Measurements from ENCODE around the gene RNASEH2B.

Gene RNASEH2B

DNA sequence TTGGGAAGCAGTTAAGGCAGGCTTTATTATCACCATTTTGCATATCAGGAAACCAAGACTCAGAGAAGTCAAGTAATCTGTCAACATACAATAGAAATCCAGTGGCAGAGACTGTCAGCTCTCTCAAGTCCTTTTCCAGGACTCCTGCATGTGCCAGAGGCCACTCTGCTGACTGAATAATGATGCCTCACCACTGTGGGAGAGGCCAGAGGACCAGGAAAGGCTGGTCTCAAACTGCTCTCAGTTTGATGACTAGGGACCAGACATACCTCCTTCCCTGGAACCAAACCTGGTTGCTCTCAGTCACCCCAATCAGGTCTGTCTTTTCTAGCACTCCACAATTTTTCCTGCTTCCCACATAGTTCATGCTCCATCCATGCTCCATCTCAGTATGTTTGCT lies 8.0 kb downstream of the RNASEH2B start:
- TF ChIP-seq, protein P1, sequence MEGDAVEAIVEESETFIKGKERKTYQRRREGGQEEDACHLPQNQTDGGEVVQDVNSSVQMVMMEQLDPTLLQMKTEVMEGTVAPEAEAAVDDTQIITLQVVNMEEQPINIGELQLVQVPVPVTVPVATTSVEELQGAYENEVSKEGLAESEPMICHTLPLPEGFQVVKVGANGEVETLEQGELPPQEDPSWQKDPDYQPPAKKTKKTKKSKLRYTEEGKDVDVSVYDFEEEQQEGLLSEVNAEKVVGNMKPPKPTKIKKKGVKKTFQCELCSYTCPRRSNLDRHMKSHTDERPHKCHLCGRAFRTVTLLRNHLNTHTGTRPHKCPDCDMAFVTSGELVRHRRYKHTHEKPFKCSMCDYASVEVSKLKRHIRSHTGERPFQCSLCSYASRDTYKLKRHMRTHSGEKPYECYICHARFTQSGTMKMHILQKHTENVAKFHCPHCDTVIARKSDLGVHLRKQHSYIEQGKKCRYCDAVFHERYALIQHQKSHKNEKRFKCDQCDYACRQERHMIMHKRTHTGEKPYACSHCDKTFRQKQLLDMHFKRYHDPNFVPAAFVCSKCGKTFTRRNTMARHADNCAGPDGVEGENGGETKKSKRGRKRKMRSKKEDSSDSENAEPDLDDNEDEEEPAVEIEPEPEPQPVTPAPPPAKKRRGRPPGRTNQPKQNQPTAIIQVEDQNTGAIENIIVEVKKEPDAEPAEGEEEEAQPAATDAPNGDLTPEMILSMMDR (IDR thresholded peaks at IDR 0.05; ENCODE audit: control insufficient read depth, insufficient read depth, low read depth, low read length, missing control alignments), result no peak
- no peak for DNase-seq (ENCODE audit: low read depth)
- no peak overlapping the region for H3K4me3 ChIP-seq (ENCODE audit: control insufficient read depth, low read depth, low read length)

DNA sequence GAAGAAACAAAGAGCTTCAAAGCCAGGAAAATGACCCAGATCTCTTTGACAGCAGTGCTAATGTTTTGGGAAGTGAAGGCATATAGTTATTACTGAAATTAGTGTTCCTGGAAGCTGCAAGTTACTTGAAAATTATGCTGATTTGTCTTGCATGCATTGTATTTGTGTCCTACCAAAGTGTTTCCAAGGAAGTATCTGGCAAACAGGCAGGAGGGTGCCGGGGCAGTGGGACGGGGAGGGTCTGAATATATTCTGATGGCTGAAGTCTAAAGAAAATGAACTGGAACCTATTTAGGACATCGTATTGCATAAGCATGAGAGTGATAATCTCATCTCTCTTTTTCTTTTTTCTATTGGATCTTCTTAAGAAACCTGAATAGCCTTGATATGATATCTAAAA lies 9.0 kb downstream of the RNASEH2B start:
- DNase-seq (ENCODE audit: low read depth), result no peak
- TF ChIP-seq, protein P1 (IDR thresholded peaks at IDR 0.05; ENCODE audit: control insufficient read depth, insufficient read depth, low read depth, low read length, missing control alignments), result no peak
- H3K4me3 ChIP-seq (ENCODE audit: control insufficient read depth, low read depth, low read length), result no peak overlapping the region

DNA sequence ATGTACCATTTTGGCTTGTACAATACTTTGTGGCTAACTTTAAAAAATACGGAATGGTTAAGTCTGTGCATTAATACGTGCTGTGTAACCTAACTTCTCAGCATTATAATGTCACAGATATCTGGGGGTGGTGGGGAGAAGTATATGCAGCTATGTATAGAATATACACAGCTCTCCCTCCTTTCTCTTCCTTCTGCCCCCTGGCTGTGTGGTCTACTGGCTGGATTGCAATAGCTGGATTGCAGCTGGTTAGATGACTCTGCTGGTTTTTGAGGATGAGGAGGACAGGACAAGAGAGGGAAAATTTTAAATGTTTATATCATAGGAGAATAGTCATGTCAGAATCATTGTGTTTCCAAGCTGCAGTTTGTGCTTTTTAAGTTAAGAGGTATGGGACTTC lies 9.7 kb downstream of the RNASEH2B start:
- TF ChIP-seq, protein P1 (IDR thresholded peaks at IDR 0.05; ENCODE audit: control insufficient read depth, insufficient read depth, low read depth, low read length, missing control alignments), result no peak
- no peak for DNase-seq (ENCODE audit: low read depth)
- H3K4me3 ChIP-seq (ENCODE audit: control insufficient read depth, low read depth, low read length), result no peak overlapping the region

DNA sequence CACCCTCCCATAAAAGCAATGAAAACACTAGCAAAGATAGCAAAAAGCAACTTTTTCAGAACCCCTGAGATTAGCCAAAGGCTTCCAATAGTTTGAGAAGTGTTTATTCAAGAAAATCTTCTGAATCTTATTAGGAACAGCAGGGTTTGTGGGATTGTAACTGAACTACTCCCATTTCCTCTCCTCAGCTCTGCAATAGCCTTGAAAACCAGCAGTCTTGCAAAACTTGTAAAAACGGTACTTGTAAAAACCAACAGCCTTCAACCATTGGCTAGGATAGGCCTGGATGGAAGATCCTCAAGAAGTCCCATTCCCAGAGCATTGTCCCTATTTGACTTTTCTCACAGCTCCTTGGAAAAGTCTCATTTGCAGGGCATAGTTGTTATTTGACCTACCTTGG lies 12.1 kb downstream of the RNASEH2B start:
- TF ChIP-seq, protein P1 (IDR thresholded peaks at IDR 0.05; ENCODE audit: control insufficient read depth, insufficient read depth, low read depth, low read length, missing control alignments), result no peak
- H3K4me3 ChIP-seq (ENCODE audit: control insufficient read depth, low read depth, low read length), result no peak overlapping the region
- DNase-seq (ENCODE audit: low read depth), result no peak

DNA sequence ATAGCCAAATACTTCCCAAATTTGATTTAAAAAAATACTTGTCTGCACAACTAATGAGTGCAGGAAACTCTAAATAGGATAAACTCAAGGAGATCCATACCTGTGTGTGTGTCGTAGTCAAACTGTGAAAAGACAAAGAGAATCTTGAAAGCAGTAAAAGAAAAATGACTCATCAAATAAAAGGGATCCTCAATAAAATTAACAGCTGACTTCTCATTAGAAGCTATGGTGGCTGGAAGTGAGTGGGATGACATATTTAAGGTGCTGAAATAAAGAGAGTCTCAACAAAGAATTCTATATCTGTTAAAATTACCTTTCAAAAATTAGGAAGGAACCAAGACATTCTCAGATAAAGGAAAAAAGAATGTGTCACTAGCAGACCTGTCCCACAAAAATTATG lies 13.7 kb downstream of the RNASEH2B start:
- H3K4me3 ChIP-seq (ENCODE audit: control insufficient read depth, low read depth, low read length), result no peak overlapping the region
- no peak for DNase-seq (ENCODE audit: low read depth)
- TF ChIP-seq, protein P1 (IDR thresholded peaks at IDR 0.05; ENCODE audit: control insufficient read depth, insufficient read depth, low read depth, low read length, missing control alignments), result no peak

DNA sequence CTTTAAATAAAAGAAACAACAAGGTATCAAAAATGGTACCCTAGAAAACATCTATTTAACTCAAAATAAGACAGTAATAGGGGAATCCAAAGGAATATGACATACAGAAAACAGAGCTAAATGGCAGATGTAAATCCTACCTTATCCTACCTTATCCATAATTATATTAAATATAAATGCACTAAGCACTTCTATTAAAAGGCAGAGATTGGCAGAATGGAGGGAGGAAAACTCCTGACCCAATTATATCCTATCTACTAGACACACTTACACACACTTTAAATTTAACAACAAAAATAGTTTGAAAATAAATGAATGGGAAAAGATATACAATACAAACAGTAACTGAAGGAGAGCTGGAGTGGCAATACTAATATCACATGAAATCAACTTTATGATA lies 14.4 kb downstream of the RNASEH2B start:
- H3K4me3 ChIP-seq (ENCODE audit: control insufficient read depth, low read depth, low read length), result no peak overlapping the region
- TF ChIP-seq, protein P1 (IDR thresholded peaks at IDR 0.05; ENCODE audit: control insufficient read depth, insufficient read depth, low read depth, low read length, missing control alignments), result no peak
- DNase-seq (ENCODE audit: low read depth), result no peak

DNA sequence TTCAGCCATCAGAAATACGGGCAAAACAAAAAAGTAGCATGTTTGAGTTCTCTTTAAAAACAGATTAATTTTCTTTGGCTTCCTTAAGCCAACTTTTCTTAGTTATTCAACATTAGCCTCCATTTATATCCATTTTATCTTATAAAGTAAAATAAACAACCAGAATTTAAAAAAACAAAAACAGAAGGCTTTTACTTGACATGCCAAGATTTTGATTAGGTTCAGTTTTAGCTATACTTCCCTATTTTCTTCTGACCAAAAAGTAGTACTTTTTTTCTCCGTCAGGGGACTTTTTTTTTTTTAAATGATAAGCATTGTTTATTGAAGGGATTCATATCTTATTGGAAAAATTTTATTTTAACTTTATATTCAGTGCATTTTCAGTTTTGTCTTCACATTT lies 18.1 kb downstream of the RNASEH2B start:
- DNase-seq (ENCODE audit: low read depth), result no peak
- no peak overlapping the region for H3K4me3 ChIP-seq (ENCODE audit: control insufficient read depth, low read depth, low read length)
- TF ChIP-seq, protein P1 (IDR thresholded peaks at IDR 0.05; ENCODE audit: control insufficient read depth, insufficient read depth, low read depth, low read length, missing control alignments), result no peak

Data from AG09309 (cell line).